ENCODE measurements around the gene RWDD3. TPM values are rescaled to one million over a fixed set of nuclear protein-coding genes. Genes with fewer than 3 reads are reported as not detected.

The RWDD3 gene
- total and polyA plus RNA-seq, 2 of the 13 experiments (the other 11 are each of a cell fraction or from before 2014, with no cell fraction given): 18.3 to 21.2 TPM

DNA sequence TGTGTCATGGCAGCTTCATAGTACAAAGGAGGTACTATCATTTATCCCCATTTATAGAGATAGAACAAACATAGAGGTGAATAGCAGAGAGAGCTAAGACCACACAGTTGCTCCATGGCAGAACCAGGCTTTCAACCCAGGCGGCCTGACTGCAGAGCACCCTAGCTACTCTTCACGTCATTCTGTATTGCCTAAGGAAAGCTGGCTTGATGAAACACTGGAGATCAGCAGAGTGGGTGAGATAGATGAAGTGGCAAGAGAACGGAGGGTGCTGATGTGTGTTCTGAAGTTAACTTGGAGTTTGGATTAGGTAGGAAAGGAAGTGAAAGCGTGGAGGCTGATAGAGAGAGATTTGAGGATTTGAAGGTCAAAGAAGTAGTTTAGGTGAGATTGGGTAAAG is 47.9 kb upstream of the RWDD3 start:
- CTCF ChIA-PET (ENCODE audit: low intra/inter-chr PET ratio, low total read pairs): no interaction called here
- no peaks in the 10 kb centered on the region for H3K9me3 ChIP-seq (ENCODE audit: low read length)
- H4K20me1 ChIP-seq (ENCODE audit: insufficient read depth, low read length): no peaks in the 10 kb centered on the region
- no peak overlapping the region for H2AFZ ChIP-seq (ENCODE audit: low read length)
- 96% methylated on average over 4 of the region's 4 CpGs for WGBS (ENCODE audit: low lambda C conversion rate)
- no TSS peak for BruUV-seq (replicated peaks)
- no peaks in the 10 kb centered on the region for H3K27me3 ChIP-seq (ENCODE audit: control insufficient read depth in 1 of 2, insufficient read depth in 2 of 2, low read length in 2 of 2)
- no peak overlapping the region for H3K4me3 ChIP-seq (replicated peaks in 1 of 3; ENCODE audit: insufficient read depth in 1 of 3, low read depth in 2 of 3, low read length in 3 of 3)
- POLR2A ChIA-PET: no interaction called here
- H3K4me2 ChIP-seq (ENCODE audit: low read depth, low read length): no peak overlapping the region
- no peak overlapping the region for H3K27ac ChIP-seq (ENCODE audit: extremely low read length, insufficient read depth, low read length)
- no peak overlapping the region for H3K9ac ChIP-seq (ENCODE audit: insufficient read depth, low read depth, low read length)
- TF ChIP-seq, protein P1, sequence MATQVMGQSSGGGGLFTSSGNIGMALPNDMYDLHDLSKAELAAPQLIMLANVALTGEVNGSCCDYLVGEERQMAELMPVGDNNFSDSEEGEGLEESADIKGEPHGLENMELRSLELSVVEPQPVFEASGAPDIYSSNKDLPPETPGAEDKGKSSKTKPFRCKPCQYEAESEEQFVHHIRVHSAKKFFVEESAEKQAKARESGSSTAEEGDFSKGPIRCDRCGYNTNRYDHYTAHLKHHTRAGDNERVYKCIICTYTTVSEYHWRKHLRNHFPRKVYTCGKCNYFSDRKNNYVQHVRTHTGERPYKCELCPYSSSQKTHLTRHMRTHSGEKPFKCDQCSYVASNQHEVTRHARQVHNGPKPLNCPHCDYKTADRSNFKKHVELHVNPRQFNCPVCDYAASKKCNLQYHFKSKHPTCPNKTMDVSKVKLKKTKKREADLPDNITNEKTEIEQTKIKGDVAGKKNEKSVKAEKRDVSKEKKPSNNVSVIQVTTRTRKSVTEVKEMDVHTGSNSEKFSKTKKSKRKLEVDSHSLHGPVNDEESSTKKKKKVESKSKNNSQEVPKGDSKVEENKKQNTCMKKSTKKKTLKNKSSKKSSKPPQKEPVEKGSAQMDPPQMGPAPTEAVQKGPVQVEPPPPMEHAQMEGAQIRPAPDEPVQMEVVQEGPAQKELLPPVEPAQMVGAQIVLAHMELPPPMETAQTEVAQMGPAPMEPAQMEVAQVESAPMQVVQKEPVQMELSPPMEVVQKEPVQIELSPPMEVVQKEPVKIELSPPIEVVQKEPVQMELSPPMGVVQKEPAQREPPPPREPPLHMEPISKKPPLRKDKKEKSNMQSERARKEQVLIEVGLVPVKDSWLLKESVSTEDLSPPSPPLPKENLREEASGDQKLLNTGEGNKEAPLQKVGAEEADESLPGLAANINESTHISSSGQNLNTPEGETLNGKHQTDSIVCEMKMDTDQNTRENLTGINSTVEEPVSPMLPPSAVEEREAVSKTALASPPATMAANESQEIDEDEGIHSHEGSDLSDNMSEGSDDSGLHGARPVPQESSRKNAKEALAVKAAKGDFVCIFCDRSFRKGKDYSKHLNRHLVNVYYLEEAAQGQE (IDR thresholded peaks at IDR 0.05; ENCODE audit: borderline replicate concordance in 1 of 2, low read depth in 1 of 2, low read length in 2 of 2): no peak
- TF ChIP-seq, protein P2, sequence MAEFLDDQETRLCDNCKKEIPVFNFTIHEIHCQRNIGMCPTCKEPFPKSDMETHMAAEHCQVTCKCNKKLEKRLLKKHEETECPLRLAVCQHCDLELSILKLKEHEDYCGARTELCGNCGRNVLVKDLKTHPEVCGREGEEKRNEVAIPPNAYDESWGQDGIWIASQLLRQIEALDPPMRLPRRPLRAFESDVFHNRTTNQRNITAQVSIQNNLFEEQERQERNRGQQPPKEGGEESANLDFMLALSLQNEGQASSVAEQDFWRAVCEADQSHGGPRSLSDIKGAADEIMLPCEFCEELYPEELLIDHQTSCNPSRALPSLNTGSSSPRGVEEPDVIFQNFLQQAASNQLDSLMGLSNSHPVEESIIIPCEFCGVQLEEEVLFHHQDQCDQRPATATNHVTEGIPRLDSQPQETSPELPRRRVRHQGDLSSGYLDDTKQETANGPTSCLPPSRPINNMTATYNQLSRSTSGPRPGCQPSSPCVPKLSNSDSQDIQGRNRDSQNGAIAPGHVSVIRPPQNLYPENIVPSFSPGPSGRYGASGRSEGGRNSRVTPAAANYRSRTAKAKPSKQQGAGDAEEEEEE (CRISPR knock-in tag; IDR thresholded peaks at IDR 0.05; ENCODE audit: borderline replicate concordance): no peak
- TF ChIP-seq NFYC (CRISPR knock-in tag; IDR thresholded peaks at IDR 0.05) (no peak), TAF1 (CRISPR knock-in tag; IDR thresholded peaks at IDR 0.05) (no peak), SMC3 (IDR thresholded peaks at IDR 0.05; ENCODE audit: low read length) (no peak), SAFB2 (CRISPR knock-in tag; IDR thresholded peaks at IDR 0.05; ENCODE audit: borderline replicate concordance, low read depth) (no peak), FOSL1 (CRISPR knock-in tag; IDR thresholded peaks at IDR 0.05; ENCODE audit: borderline replicate concordance) (no peak), ATM (IDR thresholded peaks at IDR 0.05; ENCODE audit: borderline replicate concordance) (no peak), TBP (CRISPR knock-in tag; IDR thresholded peaks at IDR 0.05) (no peak), ZBTB38 (CRISPR knock-in tag; IDR thresholded peaks at IDR 0.05) (no peak), ZNF878 (CRISPR knock-in tag; IDR thresholded peaks at IDR 0.05) (no peak), POLR2A (IDR thresholded peaks at IDR 0.05; ENCODE audit: insufficient read depth in 1 of 2, low read depth in 2 of 2, low read length in 2 of 2) (no peak), ZNF550 (CRISPR knock-in tag; IDR thresholded peaks at IDR 0.05; ENCODE audit: borderline replicate concordance) (no peak)
- TF ChIP-seq, protein P3, sequence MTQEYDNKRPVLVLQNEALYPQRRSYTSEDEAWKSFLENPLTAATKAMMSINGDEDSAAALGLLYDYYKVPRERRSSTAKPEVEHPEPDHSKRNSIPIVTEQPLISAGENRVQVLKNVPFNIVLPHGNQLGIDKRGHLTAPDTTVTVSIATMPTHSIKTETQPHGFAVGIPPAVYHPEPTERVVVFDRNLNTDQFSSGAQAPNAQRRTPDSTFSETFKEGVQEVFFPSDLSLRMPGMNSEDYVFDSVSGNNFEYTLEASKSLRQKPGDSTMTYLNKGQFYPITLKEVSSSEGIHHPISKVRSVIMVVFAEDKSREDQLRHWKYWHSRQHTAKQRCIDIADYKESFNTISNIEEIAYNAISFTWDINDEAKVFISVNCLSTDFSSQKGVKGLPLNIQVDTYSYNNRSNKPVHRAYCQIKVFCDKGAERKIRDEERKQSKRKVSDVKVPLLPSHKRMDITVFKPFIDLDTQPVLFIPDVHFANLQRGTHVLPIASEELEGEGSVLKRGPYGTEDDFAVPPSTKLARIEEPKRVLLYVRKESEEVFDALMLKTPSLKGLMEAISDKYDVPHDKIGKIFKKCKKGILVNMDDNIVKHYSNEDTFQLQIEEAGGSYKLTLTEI (CRISPR knock-in tag; conservative IDR thresholded peaks at IDR 0.05): no peak
- ATAC-seq (no peak), DNase-seq (ENCODE audit: low spot score) (no peak), FAIRE-seq (no peak)
- no peaks in the 10 kb centered on the region; a peak in 1 of 5 replicates for H3K36me3 ChIP-seq (replicated peaks in 1 of 2; ENCODE audit: control insufficient read depth in 1 of 2, insufficient read depth in 2 of 2, low read length in 2 of 2)
- H3K79me2 ChIP-seq (ENCODE audit: insufficient read depth, low read length): no peaks in the 10 kb centered on the region
- intact Hi-C loops (cut with micrococcal nuclease; ENCODE audit: unreplicated experiment) (no loop called here), in situ Hi-C loops (cut with HindIII; ENCODE audit: extremely low pct_ligation_motif_present, low pct_unique_long_range_greater_than_20kb) (no loop called here)
- peaks cover 14% of the 10 kb centered on the region for H3K4me1 ChIP-seq (ENCODE audit: insufficient read depth, low read length)

All from HepG2 (cell line).